HAP-1 (cell line): ENCODE data around the gene NECTIN3.

Source experiments
- DNase-seq, 2 experiments: peaks; one replicate each; pipeline ENCODE4 v3.0.0-alpha.2; 2016 to 2020; ENCODE audit warnings: low spot score in 2 of 2
- H3K27me3 ChIP-seq: fragments of 250-450 bp; sonication (Bioruptor Pico); 2 replicates; pipeline ENCODE4 v1.5.1; 2020; ENCODE audit warnings: low read depth, mild to moderate bottlenecking, moderate library complexity
- H3K36me3 ChIP-seq: fragments of 250-450 bp; sonication (Bioruptor Pico); replicated peaks from 2 replicates; pipeline ENCODE4 v1.5.1; 2020; ENCODE audit warnings: mild to moderate bottlenecking
- H3K4me1 ChIP-seq: fragments of 250-450 bp; sonication (Bioruptor Pico); 2 replicates; pipeline ENCODE4 v1.5.1; 2020; ENCODE audit warnings: mild to moderate bottlenecking
- H3K4me3 ChIP-seq: fragments of 250-450 bp; sonication (Bioruptor Pico); 2 replicates; pipeline ENCODE4 v1.5.1; 2020; ENCODE audit warnings: mild to moderate bottlenecking, moderate library complexity
- H3K9me3 ChIP-seq: fragments of 250-450 bp; sonication (Bioruptor Pico); 2 replicates; pipeline ENCODE4 v1.5.1; 2020; ENCODE audit warnings: mild to moderate bottlenecking, moderate library complexity
- in situ Hi-C: fragments of 300-500 bp; cut with MboI; formaldehyde crosslinking; loops from 3 replicates; pipeline ENCODE4 v1.14.3; 2020; ENCODE audit warnings: low sequenced_read_pairs, inconsistent platforms, mixed read lengths

NECTIN3 gene

GRCh38 chr3:111069974-111070771 is 1.4 kb upstream of the NECTIN3 start:
- in situ Hi-C loops = no loop called here
- Histone ChIP-seq H3K9me3 (0 out of 2 replicates have a peak, but pooled peaks cover 2% of the 10 kb centered on the region), H3K27me3 (no peaks in the 10 kb centered on the region), H3K4me1 (peaks cover 27% of the 10 kb centered on the region), H3K36me3 (no peaks in the 10 kb centered on the region), H3K4me3 (peak overlapping the region; percentile 77)
- peak in 1 of 2 experiments; percentile 30 for DNase-seq

DNA sequence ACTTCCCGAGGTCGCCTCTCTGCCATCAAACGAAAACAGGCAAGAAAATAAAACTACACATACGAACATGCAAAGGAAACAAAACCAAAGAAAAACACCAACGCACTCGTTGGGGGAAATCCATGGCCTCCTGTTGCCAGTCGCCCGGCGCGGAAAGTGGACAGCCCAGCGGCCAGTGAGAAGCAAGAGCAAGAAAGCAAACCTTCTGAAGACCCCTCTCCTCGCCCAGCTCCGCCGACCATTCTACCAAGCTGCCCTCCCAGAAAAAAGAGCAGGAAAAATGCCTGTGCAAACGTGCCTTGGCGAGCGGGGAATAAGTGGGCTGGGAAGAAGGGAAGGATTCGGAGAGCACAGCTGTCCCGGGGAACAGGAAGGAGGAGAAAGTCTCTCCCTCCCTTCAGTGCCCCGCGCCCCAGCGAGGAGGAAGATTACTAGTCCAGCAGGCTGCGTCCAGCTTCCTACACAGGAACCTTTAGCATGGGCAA is 802 bp upstream of the NECTIN3 start:
- Histone ChIP-seq H3K4me3 (peak overlapping the region; percentile 77), H3K4me1 (peaks cover 27% of the 10 kb centered on the region)
- DNase-seq = peak in 1 of 2 experiments; percentile 70

GRCh38 chr3:111072031-111072921 is 660 bp downstream of the NECTIN3 start:
- Histone ChIP-seq H3K9me3 (0 out of 2 replicates have a peak, but pooled peaks cover 2% of the 10 kb centered on the region), H3K36me3 (no peaks in the 10 kb centered on the region), H3K4me3 (peak overlapping the region; percentile 77), H3K4me1 (peaks cover 27% of the 10 kb centered on the region), H3K27me3 (no peaks in the 10 kb centered on the region)
- in situ Hi-C loops = no loop called here
- peak in 1 of 2 experiments; percentile 33 for DNase-seq

More for the DNA sequence above, 802 bp upstream of the NECTIN3 start:
- Histone ChIP-seq H3K9me3 (0 out of 2 replicates have a peak, but pooled peaks cover 2% of the 10 kb centered on the region), H3K27me3 (no peaks in the 10 kb centered on the region), H3K36me3 (no peaks in the 10 kb centered on the region)
- in situ Hi-C loops = no loop called here

GRCh38 chr3:111073218-111073617 is 1.6 kb downstream of the NECTIN3 start:
- H3K9me3 ChIP-seq = no peaks in the 10 kb centered on the region
- H3K27me3 ChIP-seq = no peaks in the 10 kb centered on the region
- H3K36me3 ChIP-seq = no peaks in the 10 kb centered on the region
- DNase-seq = no peak
- peaks cover 27% of the 10 kb centered on the region for H3K4me1 ChIP-seq
- peak overlapping the region; percentile 77 for H3K4me3 ChIP-seq
- in situ Hi-C loops = no loop called here

DNA sequence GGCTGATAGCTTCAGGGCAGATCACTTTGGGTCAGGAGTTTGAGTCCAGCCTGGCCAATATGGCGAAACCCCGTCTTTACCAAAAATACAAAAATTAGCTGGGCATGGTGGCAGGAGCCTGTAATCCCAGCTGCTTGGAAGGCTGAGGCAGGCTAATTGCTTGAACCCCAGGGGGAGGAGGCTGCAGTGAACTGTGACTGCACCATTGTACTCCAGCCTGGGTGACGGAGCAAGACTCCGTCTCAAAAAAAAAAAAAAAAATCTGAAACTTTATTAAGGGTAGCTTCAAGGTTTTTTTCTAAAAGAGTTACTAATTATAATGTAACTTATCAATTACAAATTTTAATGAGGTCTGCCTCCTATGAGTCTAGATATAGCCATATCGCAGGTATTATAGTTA is 5.1 kb downstream of the NECTIN3 start:
- no peaks in the 10 kb centered on the region for H3K27me3 ChIP-seq
- no peak overlapping the region for H3K4me3 ChIP-seq
- no peak for DNase-seq
- peaks cover 39% of the 10 kb centered on the region for H3K4me1 ChIP-seq
- in situ Hi-C loops = no loop called here
- H3K36me3 ChIP-seq = no peaks in the 10 kb centered on the region
- H3K9me3 ChIP-seq = no peaks in the 10 kb centered on the region

DNA sequence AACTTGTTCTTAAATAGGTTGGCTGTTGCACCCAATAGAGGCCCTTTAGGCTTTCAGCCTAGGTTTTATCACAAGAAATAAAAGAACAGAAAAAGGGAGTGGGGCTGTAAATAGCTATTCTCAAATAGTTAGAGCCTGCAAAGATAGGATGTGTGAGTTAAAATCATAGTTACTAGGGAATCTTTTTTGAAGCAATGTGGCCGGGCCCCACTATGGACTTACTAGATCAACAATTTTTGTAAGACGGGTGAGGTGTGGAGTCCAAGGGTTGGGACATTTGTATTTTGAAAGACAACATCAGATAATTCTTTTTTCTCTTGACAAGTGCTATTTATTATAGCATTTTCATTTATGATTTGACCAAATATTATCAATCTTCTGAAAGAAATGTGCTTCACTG is 5.8 kb downstream of the NECTIN3 start:
- DNase-seq = no peak
- Histone ChIP-seq H3K4me1 (peaks cover 41% of the 10 kb centered on the region), H3K9me3 (no peaks in the 10 kb centered on the region), H3K27me3 (no peaks in the 10 kb centered on the region), H3K4me3 (no peak overlapping the region), H3K36me3 (no peaks in the 10 kb centered on the region)
- in situ Hi-C loops = no loop called here

- in situ Hi-C loops = no loop called here
- no peak overlapping the region for H3K4me3 ChIP-seq
- no peaks in the 10 kb centered on the region for H3K36me3 ChIP-seq
- no peaks in the 10 kb centered on the region for H3K9me3 ChIP-seq
- H3K27me3 ChIP-seq = no peaks in the 10 kb centered on the region
- peaks cover 27% of the 10 kb centered on the region for H3K4me1 ChIP-seq
- peak in 1 of 2 experiments; percentile 66 for DNase-seq
These were observed 8.8 kb downstream of the NECTIN3 start for GRCh38 chr3:111080413-111080812.

- no peak for DNase-seq
- peaks cover 32% of the 10 kb centered on the region for H3K4me1 ChIP-seq
- in situ Hi-C loops = no loop called here
- H3K27me3 ChIP-seq = no peaks in the 10 kb centered on the region
- no peaks in the 10 kb centered on the region for H3K36me3 ChIP-seq
- H3K9me3 ChIP-seq = no peaks in the 10 kb centered on the region
- no peak overlapping the region for H3K4me3 ChIP-seq
These were observed 9.5 kb downstream of the NECTIN3 start for GRCh38 chr3:111081008-111081545.

GRCh38 chr3:111084911-111085310 is 13.3 kb downstream of the NECTIN3 start:
- Histone ChIP-seq H3K36me3 (no peaks in the 10 kb centered on the region), H3K27me3 (no peaks in the 10 kb centered on the region), H3K9me3 (no peaks in the 10 kb centered on the region), H3K4me3 (no peak overlapping the region), H3K4me1 (peaks cover 31% of the 10 kb centered on the region)
- in situ Hi-C loops = no loop called here
- no peak for DNase-seq

DNA sequence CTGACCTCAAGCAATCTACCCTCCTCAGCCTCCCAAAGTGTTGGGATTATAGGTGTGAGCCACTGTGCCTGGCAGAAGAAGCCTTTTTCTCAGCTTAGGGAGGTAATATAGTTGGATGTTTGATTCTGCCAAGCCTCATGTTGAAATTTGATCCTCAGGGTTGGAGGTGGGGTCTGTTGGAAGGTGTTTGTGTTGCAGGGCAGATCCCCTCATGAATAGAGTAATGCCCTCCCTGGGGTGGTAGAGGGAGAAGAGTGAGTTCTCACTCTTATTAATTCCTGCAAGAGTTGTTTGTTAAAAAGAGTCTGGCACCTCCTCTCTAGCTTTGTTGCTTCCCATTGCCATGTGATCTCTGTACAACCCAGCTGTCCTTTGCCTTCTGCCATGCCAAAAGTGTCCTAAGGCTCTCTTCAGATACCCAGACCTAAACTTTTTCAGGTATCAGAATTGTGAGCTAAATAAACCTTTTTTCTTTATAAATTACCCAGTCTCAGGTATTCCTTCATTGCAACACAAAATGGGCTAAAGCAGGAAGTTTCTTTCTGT is 16.4 kb downstream of the NECTIN3 start:
- H3K9me3 ChIP-seq = no peaks in the 10 kb centered on the region
- no peak overlapping the region for H3K4me3 ChIP-seq
- in situ Hi-C loops = no loop called here
- H3K27me3 ChIP-seq = no peaks in the 10 kb centered on the region
- no peaks in the 10 kb centered on the region for H3K36me3 ChIP-seq
- no peak for DNase-seq
- peaks cover 12% of the 10 kb centered on the region for H3K4me1 ChIP-seq

DNA sequence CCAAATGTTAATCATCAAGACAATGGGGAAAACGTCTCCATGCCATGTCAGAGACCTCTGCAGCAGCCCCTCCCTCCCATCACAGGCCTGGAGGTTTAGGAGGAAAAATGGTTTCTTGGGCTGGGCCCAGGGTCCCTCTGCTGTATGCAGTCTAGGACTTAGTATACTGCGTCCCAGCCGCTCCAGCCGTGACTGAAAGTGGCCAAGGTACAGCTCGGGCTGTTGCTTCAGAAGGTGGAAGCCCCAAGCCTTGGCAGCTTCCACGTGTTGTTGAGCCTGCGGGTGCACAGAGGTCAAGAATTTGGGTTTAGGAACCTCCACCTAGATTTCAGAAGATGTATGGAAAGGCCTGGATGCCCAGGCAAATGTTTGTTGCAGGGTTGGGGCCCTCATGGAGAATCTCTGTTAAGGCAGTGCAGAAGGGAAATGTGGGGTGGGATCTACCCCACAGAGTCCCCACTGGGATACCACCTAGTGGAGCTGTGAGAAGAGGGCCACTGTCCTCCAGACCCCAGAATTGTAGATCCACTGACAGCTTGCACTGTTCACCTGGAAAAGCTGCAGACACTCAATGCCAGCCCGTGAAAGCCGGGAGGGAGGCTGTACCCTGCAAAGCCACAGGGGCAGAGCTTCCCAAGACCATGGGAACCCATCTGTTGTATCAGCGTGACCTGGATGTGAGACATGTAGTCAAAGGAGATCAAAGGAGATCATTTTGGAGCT is 25.0 kb downstream of the NECTIN3 start:
- in situ Hi-C loops = no loop called here
- Histone ChIP-seq H3K4me1 (no peaks in the 10 kb centered on the region; the same call in 1 of the 2 replicates), H3K9me3 (peaks cover 4% of the 10 kb centered on the region; the same call in 1 of the 2 replicates), H3K27me3 (no peaks in the 10 kb centered on the region), H3K36me3 (no peaks in the 10 kb centered on the region), H3K4me3 (no peak overlapping the region)
- no peak for DNase-seq

DNA sequence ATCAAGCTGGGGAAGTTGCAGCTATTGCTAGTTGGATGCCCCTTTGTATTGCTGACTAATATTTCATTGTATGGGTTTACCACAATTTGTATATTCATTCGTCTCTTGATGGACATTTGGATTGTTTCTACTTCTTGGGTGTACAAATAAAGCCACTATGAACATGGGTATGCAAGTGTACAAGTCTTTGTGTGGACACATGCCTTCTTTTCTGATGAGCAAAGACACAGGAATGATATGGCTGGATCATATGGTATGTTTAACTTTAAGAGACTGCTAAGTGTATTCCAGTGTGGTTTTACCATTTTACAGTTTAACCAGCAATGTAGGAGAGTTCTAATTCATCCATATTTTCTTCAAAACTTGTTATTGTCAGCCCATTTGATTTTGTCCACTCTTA is 32.2 kb downstream of the NECTIN3 start:
- H3K9me3 ChIP-seq = no peaks in the 10 kb centered on the region
- no peaks in the 10 kb centered on the region for H3K27me3 ChIP-seq
- H3K4me1 ChIP-seq = peaks cover 23% of the 10 kb centered on the region
- in situ Hi-C loops = no loop called here
- no peak for DNase-seq
- H3K36me3 ChIP-seq = no peaks in the 10 kb centered on the region
- no peak overlapping the region for H3K4me3 ChIP-seq
